GM21423 (cell line): ENCODE measurements around the gene ATG10.
"Not testable (repeated sequence)": the region's sequence is repeated elsewhere in the genome, so short reads cannot be mapped to it uniquely, and the experiment has no call there.

ENCODE experiments used
- ATAC-seq: cut with Tn5 transposase; IDR thresholded peaks from one replicate; pipeline ENCODE4 v1.9.1; 2021; ENCODE audit warnings: mild to moderate bottlenecking, moderate library complexity; ENCODE audit not compliant: unreplicated experiment

The ATG10 gene

GRCh38 chr5:82218374-82219156 is 246.7 kb downstream of the ATG10 start:
- ATAC-seq: no peak

GRCh38 chr5:82221020-82221419 is 249.2 kb downstream of the ATG10 start:
- no peak for ATAC-seq

GRCh38 chr5:82222597-82223574 is 251.1 kb downstream of the ATG10 start:
- no peak for ATAC-seq

- peak; percentile 85 for ATAC-seq
Observed at GRCh38 chr5:82225525-82226172, 253.8 kb downstream of the ATG10 start.

GRCh38 chr5:82234885-82235284 is 263.1 kb downstream of the ATG10 start:
- no peak for ATAC-seq

- no peak for ATAC-seq
Observed at GRCh38 chr5:82244151-82244550, 272.3 kb downstream of the ATG10 start.

GRCh38 chr5:82244854-82245635 is 273.2 kb downstream of the ATG10 start:
- ATAC-seq: no peak

GRCh38 chr5:82246960-82247574 is 275.2 kb downstream of the ATG10 start:
- no peak for ATAC-seq

- no peak for ATAC-seq
Observed at GRCh38 chr5:82252744-82253143, 280.9 kb downstream of the ATG10 start.

GRCh38 chr5:82255844-82256243 is 284.0 kb downstream of the ATG10 start:
- no peak for ATAC-seq

GRCh38 chr5:82257247-82257646 is 285.4 kb downstream of the ATG10 start:
- no peak for ATAC-seq

- no peak for ATAC-seq
Observed at GRCh38 chr5:82257729-82258128, 285.9 kb downstream of the ATG10 start.

- ATAC-seq: no peak
Observed at GRCh38 chr5:82259172-82259800, 287.5 kb downstream of the ATG10 start.

- no peak for ATAC-seq
Observed at GRCh38 chr5:82265047-82265446, 293.2 kb downstream of the ATG10 start.

GRCh38 chr5:82267297-82267933 is 295.6 kb downstream of the ATG10 start:
- ATAC-seq: not testable (repeated sequence)

GRCh38 chr5:82269363-82269762 is 297.5 kb downstream of the ATG10 start:
- ATAC-seq: not testable (repeated sequence)

GRCh38 chr5:82272571-82273356 is 300.9 kb downstream of the ATG10 start:
- ATAC-seq: not testable (repeated sequence)

GRCh38 chr5:82273426-82273825 is 301.6 kb downstream of the ATG10 start:
- peak; percentile 34 for ATAC-seq
